GM21723 (cell line): ENCODE results near the gene CYBA.
"Not testable (repeated sequence)": the region's sequence is repeated elsewhere in the genome, so short reads cannot be mapped to it uniquely, and the experiment has no call there.

Experiments
- ATAC-seq: cut with Tn5 transposase; IDR thresholded peaks from one replicate; pipeline ENCODE4 v1.9.1; 2021; ENCODE audit warnings: mild to moderate bottlenecking, moderate library complexity; ENCODE audit not compliant: unreplicated experiment

CYBA gene

DNA sequence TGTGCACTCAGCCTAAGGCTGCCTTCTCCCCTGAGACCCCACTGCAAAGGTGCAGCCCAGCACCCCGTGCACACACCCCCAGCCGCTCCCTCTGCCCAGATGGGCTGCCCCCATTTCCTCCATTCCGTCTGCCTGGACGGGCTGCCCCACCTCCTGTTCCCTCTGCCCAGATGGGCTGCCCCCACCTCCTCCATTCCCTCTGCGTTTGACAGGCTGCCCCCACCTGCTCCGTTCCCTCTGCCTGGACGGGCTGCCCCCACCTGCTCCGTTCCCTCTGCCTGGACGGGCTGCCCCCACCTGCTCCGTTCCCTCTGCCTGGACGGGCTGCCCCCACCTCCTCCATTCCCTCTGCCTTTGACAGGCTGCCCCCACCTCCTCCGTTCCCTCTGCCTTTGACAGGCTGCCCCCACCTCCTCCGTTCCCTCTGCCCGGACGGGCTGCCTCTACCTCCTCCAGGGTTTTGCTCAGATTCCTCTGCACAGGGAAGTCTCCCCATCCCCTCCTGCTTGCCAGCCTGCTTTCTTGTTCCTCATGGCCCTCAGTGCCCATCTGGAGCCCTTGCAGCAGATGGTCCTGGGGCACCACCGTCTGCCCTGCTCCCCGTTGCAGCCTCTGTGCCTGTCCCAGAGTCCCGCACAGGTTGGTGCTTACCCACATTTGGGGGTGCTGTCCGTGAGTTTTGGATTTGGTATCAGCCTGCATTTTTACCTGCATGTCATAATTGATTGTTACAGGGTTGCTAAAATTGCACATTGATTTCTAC is 35.9 kb downstream of the CYBA start:
- ATAC-seq, result no peak

DNA sequence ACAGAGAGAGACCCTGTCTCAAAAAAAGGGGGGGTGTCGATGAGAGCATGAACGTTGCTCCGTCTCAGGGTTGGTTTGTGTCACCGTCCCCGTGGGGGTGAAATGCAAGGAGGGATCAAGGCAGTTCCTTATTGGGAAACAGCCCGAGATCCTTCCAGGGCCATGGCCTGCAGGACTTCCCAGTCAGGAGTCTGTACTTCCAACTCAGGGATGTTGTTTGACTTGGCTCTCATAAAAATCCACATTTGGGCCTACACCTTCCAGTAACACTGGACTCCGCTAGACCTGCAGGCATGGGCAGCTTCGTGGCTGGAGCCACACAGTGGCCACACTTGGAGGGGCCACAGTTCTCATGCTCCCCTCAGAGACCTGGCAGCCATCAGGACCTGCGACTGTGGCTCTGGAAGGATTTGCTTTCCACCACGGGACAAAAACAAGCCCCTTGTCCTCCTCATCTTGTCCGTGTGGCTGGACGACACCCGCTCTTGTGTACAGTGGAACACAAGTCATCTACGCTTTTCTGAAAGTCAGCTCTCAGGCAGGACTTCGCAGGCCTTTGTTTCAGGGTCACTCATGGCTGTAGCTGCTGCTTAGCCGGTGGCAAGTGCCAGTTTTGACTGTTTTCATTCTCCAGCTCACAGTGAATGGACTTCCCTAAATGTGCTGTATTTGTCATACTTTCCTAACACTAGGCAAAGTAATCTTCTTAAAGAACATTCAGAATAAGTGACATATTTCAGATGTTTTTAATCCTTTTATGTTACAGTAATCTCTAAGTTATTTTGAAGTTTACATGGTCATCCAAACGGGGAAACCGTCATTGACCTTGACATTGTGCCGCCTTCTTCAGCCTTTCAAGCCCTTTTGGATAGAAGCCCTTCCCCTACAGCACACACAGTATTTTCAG is 36.7 kb downstream of the CYBA start:
- ATAC-seq, result no peak

DNA sequence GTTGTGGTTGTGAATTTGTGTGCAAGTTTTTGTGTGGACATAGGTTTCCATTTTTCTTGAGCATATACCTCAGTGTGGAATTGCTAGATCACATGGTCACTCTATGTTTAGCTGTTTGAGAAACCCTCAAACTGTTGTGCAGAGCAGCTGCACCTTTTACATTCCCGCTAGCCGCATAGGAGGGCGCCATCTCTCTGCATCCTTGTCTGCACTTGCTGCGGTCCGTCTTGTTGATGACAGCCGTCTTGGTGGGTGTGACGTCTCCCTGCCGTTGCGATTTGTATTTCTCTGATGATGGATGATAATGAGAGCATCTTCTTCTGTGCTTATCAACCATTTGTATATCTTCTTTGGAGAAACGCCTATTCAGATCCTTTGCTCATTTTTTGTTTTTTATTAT is 37.6 kb downstream of the CYBA start:
- no peak for ATAC-seq

DNA sequence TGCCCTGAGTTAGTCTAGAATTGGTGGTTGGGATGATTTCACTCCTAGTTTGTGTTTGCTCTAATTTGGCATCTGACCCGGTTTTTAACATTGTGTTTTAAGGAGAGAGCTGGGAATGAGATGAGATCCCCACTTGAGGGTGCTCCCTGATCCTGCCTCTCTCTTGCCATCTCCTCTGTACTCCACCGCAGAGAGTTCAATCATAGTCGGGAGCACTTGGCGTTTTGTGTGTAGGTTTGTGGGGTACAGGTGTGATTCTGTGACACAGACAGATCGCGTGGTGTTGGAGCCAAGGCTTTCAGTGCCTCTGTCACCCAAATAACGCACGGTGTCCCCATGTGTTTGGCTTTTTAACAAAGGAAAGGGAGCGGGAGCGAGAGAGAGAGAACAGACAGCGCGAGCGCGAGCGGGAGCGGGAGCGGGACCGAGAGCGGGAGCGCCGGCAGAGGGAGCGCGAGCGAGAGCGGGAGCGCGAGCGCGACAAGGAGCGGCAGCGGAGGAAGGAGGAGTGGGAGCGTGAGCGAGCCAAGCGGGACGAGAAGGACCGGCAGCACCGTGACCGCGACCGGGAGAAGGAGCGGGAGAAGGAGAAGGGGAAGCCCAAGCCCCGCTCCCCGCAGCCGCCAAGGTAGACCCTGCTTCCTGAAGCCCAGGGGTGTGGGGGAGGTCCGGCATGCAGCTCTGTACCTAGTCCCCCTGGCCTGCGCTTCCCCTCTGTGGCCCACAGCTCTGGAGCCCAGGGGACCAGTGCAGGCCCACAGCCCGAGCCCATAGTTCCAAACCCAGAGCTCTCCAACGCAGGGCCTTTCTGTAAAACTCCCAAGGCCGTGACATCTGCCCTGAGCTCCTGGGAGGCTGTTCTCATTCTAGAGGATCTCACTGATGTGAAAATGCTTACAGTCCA is 39.7 kb downstream of the CYBA start:
- no peak for ATAC-seq

DNA sequence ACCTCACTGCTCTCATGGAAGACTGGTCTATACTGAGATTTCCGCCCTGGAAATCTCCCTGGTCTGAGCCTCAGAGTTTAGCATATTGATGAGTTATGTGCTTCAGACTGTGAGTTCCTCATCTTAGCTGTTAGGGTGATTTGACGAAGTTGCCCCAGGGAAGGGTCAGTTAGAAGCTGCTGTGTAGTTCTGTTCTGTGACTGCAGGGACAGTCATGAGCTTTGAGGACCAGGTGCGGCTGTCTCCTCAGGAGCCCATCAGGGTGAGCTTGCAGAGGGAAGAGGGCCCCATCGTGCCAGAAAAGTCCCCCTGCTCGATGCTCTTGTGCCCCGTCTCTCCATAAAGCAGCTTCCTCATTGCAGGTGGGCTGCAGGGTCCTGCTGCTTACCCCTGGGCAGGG is 40.8 kb downstream of the CYBA start:
- no peak for ATAC-seq

DNA sequence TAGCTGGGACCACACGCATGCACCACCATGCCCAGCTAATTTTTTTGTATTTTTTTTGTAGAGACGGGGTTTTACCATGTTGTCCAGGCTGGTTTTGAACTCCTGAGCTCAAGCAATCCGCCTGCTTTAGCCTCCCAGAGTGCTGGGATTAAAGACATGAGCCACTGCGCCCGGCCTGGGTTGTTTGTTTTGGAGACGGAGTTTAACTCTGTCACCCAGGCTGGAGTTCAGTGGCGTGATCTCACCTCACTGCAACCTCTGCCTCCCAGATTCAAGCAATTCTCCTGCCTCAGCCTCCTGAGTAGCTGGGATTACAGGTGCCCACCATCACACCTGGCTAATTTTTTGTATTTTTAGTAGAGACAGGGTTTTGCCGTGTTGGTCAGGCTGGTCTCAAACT is 41.4 kb downstream of the CYBA start:
- ATAC-seq, result not testable (repeated sequence)

DNA sequence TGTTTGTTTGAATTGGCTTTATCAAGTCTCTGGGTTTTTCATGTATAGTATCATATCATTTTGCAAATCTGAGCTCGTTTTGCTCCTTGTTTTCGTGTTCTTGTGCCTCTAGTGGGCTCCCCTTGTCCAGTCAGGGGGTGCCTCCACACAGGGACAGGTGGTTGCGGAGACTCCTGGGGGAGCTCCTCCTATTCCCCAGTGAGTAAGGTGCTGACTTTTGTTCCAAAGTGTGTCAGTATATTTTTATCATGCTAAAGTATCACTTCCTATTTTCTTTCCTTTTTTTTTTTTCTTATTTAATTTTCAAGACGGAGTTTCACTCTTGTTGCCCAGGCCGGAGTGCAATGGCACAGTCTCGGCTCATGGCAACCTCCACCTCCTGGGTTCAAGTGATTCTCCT is 42.8 kb downstream of the CYBA start:
- no peak for ATAC-seq

DNA sequence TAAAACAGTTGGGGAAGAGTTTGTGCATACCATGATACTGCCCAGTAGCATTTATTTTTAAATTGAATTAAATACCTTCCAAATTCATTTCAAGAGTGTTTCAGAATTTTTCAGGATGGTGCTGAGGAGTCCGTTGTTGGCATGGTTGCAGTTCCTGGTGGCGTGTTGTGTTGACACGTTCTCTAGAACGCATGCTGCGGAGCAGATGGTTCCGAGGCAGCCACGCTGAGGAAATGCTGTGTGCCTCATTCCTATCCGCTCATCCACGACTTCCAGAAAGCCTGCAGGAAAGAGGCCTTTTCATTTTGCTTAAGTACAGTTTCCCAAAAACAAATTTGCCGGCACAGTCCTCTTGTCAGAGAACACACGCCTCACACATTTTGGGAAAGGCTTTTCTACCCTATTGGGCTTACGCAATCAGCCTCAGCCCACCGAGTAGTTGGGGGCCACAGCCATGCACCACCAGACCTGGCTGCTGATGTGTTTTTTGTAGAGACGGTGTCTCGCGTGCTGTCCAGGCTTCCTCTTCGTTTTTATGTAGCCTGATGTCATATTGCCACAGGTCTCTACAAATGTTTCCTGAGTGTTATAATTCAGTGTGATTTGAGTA is 44.6 kb downstream of the CYBA start:
- ATAC-seq, result no peak

DNA sequence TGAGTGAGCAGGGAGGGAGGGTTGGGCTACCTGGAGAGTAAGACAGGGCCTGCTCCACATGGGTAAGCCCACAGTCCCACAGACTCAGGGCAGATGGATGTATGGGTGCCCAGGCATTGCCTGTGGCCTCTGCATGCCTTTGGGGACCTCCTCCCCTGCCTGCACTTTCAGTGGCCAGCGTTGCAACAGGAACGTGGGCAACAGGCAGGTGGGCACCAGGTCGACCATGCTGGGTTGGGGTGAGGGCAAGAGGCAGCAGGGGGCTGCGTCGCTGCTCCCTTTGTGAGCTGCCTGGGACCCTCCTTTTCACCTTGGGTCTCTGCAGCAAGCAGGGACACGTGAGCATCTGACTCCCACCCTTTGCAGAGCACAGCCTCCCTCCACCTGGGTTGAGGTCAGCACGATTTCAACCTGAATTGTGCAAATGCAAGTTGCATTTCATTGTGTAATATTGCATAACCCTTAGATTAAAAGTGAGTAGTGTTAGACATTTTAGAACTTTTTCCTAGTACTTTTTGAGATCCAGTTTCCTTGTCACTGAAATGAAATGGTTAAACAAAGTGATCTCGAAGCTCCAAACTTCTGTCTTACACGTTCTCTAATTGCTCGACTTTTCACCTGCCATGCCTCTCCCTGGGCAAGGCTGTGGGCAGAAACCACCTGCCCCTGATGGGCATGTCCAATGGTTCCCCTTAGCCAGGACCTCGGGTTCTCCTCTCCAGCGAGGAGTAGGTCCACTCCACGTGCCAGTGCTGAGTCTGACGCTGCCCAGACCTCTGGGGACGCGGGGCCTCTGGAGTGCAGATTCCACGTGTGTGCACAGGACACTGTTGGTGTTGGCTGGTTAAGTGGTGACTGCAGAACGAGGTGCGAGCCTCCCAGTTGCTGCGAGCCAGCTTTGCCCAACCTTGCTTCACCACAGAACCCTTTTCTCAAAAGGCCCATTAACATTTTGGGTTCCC is 45.4 kb downstream of the CYBA start:
- ATAC-seq, result no peak

DNA sequence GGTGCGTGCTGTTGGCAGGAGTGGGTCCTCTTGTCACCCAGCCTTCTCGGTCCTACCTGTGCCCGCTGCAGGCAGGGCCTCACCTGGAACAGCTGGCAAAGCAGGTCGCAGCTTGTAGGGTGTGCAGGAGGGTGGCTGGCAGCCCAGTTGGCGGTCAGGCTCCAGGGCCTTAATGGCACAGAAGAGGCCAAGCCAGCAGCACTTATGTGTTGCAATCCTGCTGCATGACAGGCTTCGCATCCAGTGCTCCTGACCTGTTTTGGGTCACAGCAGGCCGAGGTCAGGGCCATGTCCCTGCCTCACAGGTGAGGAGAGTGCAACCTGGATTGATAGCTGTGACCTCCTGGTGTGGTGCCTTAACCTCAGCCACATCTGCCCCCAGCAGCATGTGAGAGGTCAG is 48.8 kb downstream of the CYBA start:
- no peak for ATAC-seq

DNA sequence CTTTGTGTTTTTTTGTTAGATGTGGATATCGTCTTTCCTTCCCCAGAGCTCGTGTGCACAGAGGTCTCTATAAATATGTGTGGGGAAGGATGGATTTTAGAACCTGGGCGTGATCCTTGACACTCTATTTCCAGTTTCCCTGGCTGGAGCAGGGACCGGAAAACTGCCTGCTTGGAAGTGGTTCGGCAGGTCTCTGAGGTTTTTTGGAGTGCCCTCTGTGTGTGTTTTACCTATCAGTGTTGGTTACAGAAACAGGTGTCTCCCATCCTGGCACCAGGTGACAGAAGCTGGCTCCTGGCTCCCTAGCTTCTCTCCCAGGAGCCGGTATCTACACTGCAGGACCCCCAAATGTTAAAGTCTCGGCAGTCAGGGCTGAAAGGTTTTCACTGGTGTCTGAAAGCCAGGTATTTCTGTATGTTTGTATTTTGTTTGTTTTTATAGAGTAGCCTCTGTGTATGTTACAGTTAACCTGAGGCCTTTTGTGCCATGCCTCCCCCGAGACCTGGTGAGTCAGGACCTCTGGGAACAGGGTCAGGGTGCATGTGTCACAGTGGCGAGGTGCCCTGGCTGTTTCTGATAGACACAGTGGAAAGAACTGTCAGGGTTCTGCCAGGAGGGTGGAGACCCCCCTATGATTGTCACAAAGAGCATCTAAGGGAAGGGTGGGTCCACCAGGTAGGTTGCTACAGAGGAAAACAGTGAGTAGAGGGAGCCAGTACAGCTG is 49.4 kb downstream of the CYBA start:
- ATAC-seq, result no peak

DNA sequence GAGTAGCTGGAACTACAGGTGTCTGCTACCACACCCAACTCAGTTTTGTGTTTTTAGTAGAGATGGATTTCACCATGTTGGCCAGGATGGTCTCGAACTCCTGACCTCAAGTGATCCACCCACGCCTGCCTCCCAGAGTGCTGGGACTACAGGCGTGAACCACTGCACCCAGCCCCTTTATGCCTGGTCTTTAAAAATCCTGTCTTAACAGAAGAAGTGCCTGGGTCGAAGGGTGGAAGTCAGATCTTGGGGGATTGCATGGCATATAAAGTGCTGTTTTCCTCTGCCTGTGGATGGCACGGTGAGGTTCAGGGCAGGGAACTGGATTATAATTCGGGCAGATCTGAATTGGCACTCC is 50.3 kb downstream of the CYBA start:
- ATAC-seq, result no peak

DNA sequence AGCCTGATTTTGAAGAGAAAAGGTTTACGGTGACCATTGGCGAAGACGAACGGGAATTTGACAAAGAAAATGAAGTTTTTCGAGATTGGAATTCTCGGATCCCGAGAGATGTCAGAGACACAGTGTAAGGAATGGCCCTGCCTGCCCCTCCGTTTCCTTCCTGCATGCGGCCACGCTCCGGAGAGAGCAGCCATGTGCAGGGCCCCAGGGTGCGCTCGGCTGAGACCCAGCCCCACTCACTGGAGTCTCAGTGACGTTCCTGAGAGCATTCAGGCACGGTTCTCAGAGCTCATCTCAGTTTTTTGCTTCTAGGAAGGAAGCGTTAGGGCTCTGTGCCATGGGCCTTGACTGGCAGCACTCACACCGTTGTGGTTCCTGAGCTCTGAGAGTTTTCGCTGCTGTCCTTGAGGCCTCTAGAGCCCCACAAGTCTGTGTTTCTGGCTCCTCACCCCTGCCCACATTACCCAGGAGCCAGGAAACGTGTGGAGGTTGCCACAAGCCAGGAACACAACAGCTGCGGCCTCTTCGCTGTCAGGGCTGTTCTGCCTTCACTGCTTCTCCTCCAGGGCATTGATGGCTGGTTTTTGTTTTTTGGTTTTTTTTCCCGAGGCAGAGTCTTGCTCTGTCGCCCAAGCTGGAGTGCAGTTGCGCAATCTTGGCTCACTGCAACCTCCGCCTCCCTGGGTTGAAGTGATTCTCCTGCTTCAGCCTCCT is 50.9 kb downstream of the CYBA start:
- ATAC-seq, result no peak

DNA sequence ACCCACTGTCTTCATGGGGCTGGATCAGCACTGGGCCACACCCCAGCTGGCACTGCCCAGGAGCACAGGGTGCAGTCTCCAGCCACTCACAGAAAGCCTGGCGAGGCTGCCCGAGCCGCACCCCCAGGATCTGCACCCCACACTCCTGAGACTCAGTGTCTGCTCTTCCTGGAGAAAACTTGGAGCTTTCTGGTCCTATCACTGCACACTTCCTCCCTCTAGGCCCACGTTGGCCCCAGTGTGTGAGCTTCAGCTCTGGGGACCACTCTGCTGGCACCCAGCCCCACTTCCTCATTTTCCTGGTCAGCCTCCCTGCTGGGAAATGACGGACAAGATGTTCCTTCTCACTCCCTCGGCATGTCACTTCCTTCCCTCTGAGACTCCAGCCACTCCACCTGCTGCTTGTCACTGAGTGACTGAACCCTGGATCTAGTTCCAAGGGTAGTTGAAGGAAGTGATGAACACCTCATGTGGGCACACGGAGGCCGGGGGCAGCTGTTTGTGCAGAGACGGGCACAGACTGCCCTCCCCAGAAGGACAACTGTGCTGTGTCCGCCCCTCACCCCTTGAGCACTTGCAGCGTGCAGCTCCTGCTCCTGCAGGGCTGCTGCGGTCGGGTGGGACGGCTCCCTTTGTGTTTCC is 51.6 kb downstream of the CYBA start:
- no peak for ATAC-seq

DNA sequence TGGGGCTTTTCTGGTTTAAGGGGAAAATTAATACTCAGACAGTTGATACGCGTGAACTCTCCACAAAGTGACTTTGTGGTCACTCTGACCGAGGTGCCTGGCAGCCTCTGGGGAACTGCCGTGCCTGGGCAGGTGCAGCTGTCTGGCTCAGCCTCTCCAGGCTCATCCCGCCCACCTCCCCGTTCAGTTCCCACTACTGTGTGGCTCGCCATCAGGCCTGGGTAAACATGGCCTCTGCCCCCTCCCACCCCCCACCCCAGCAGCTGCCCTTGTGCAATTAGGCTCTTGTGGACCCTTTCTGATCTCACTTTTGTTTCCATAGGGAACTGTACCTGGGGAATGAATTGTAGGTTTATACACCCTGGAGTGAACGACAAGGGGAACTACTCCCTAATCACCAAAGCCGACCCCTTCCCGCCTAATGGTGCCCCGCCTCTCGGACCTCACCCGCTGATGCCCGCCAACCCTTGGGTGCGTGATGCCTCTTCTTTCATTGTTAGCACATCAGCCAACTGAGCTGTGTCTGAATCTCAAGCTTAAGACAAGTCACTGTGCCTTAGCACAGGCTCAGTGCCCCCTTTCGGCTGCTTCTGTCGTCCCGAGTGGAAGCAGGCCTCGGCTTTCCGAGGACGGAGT is 52.9 kb downstream of the CYBA start:
- no peak for ATAC-seq

DNA sequence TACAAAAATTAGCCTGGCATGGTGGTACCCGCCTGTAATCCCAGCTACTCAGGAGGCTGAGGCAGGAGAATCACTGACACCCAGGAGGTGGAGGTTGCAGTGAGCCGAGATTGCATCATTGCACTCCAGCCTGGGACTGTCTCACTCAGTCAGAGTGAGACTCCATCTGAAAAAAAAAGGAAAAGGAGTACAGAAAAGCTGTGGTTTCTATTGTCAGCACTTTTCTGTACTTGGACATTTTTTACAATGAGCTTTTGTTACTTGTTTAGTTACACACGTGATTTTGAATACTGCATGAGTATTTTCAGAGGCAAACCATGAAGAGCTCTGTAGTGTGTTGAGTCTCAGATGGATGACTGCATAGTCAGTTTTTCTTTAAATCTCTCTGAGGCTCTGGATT is 54.4 kb downstream of the CYBA start:
- ATAC-seq, result no peak

DNA sequence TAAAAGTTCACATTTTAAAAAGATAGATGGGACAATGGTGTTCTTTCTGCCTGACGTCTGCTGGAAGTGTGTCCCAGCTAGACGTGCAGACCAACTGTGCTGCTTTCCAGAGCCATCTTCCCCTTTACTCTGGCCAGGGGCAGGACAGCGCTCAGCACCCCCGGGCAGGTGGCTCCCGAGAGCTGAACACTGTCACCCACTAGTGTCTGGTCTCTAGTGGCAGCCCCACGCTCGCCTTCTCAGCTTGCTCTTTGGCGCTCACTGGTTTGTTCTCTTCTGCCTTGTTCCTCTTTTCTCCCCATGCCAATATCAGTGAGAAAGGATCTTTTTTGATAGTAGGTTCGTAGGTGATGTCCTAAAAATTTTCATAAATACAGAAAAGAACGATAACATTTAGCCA is 54.9 kb downstream of the CYBA start:
- no peak for ATAC-seq

DNA sequence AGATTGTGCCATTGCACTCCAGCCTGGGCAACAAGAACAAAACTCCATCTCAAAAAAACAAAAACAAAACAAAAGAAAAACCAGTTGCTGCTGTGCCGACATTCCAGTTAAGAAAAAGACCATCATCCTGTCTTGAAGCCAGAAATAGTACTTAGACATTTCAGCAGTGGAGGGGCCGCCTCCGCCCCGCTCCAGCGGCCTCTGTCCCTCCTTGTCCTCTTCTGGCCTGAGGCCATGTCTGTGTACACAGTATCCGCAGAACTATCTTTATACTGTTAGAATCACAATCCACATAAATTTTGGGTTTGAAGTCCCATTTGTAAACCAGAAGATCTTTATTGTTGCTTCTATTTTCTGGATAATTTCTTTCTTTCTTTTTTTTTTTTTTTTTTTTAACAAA is 55.8 kb downstream of the CYBA start:
- ATAC-seq, result no peak
